Gastrocnemius medialis (tissue), 4 donors: ENCODE data around the gene MPHOSPH9. TPM values are rescaled to one million over a fixed set of nuclear protein-coding genes. Genes with fewer than 3 reads are reported as not detected.

Source experiments
- ATAC-seq, 2 donors: fragments of 150-250 bp; one replicate each; pipeline ENCODE4 v1.9.1; 2016
- DNase-seq, 2 donors: peaks; one replicate each; pipeline ENCODE4 v3.0.0-alpha.2; 2019
- H3K27ac ChIP-seq, 4 donors: fragments of 200-600 bp; sonication (generic); 1 replicate in 1 of 4; 2 replicates in 3 of 4; pipeline ENCODE4 v1.5.1; 2016 to 2018; ENCODE audit warnings: mild to moderate bottlenecking in 2 of 4, moderate library complexity in 1 of 4
- H3K27me3 ChIP-seq, 3 donors: fragments of 200-600 bp; sonication (generic) in 2 of 3; 1 replicate in 1 of 3; 2 replicates in 2 of 3; pipeline versions ENCODE4 v1.5.1 to v1.6.0; 2016 to 2019; ENCODE audit warnings: mild to moderate bottlenecking in 1 of 3, moderate library complexity in 1 of 3
- H3K36me3 ChIP-seq, 2 donors: fragments of 200-600 bp; sonication (generic) in 1 of 2; one replicate each; pipeline ENCODE4 v1.5.1; 2017 to 2018
- H3K4me1 ChIP-seq, 2 donors: fragments of 200-600 bp; sonication (generic) in 1 of 2; one replicate each; pipeline ENCODE4 v1.5.1; 2016 to 2017; ENCODE audit warnings: mild to moderate bottlenecking in 2 of 2
- H3K4me3 ChIP-seq, 4 donors: fragments of 200-600 bp; sonication (generic) in 3 of 4; 1 replicate in 1 of 4; 2 replicates in 3 of 4; pipeline ENCODE4 v1.5.1; 2016 to 2019; ENCODE audit warnings: mild to moderate bottlenecking in 2 of 4
- H3K9me3 ChIP-seq, 3 donors: fragments of 200-600 bp; sonication (generic) in 2 of 3; 1 replicate in 1 of 3; 2 replicates in 2 of 3; pipeline ENCODE4 v1.5.1; 2016 to 2019
- CTCF ChIP-seq, 5 experiments: fragments of 450-650 bp in 3 of 5; fragments of 200-600 bp in 2 of 5; sonication (generic) in 2 of 5; IDR thresholded peaks in 4 of 5; conservative IDR thresholded peaks in 1 of 5; 1 replicate in 4 of 5; 2 replicates in 1 of 5; pipeline ENCODE4 v1.5.1; 2016 to 2019; ENCODE audit warnings: antibody characterized with exemption in 5 of 5, mild to moderate bottlenecking in 3 of 5, moderate library complexity in 3 of 5
- POLR2A ChIP-seq, 2 donors: fragments of 450-650 bp; IDR thresholded peaks; one replicate each; pipeline ENCODE4 v1.6.1; 2017; ENCODE audit warnings: antibody characterized with exemption in 2 of 2, mild to moderate bottlenecking in 2 of 2, moderate library complexity in 2 of 2
- in situ Hi-C, 4 donors: fragments of 200-750 bp; cut with MboI; loops; one replicate each; pipeline versions ENCODE4 v1.15.0 to v1.8.0; 2017; ENCODE audit warnings: low sequenced_read_pairs in 4 of 4
- intact Hi-C: fragments of 100-400 bp; cut with DNase I; formaldehyde crosslinking; loops from one replicate; pipeline ENCODE4 v1.15.1; 2023; ENCODE audit warnings: low total_unique reads
- total RNA-seq, 4 donors: library from RNA; depleted of rRNA; stranded (reverse); fragments of >200 nt; gene quantifications; one replicate each; pipeline versions ENCODE4 v1.1.0 to v1.2.3, GENCODE V29; 2016

The MPHOSPH9 gene
- total RNA-seq, 4 donors from 2014 or later = 8.5 to 35.4 (median 12.7) TPM

- no peak overlapping the region for H3K4me3 ChIP-seq
- peaks cover 14 to 23% of the 10 kb centered on the region in 2 donors for H3K4me1 ChIP-seq
- DNase-seq (no peak), ATAC-seq (no peak)
- in situ Hi-C loops = no loop called here
- intact Hi-C loops = loop anchor here (5.0 kb wide), 2 partner anchors 57 to 177 kb away; partner anchors contain the start of gene OGFOD2
- no peak overlapping the region for H3K27ac ChIP-seq
- H3K27me3 ChIP-seq = no peaks in the 10 kb centered on the region
- no peaks in the 10 kb centered on the region for H3K36me3 ChIP-seq
- TF ChIP-seq CTCF (IDR thresholded peaks at IDR 0.05 in 4 of 5, conservative IDR thresholded peaks at IDR 0.05 in 1 of 5) (no peak), POLR2A (IDR thresholded peaks at IDR 0.05) (no peak)
- no peaks in the 10 kb centered on the region for H3K9me3 ChIP-seq
Observed at GRCh38 chr12:123153906-123154305, 79.0 kb downstream of the MPHOSPH9 start.

GRCh38 chr12:123152833-123153232, 80.1 kb downstream of the MPHOSPH9 start:
- Histone ChIP-seq H3K4me3 (no peak overlapping the region), H3K36me3 (no peaks in the 10 kb centered on the region), H3K27ac (no peak overlapping the region), H3K27me3 (no peaks in the 10 kb centered on the region), H3K4me1 (peaks cover 18 to 25% of the 10 kb centered on the region in 2 donors), H3K9me3 (no peaks in the 10 kb centered on the region)
- DNase-seq = no peak
- in situ Hi-C loops (no loop called here), intact Hi-C loops (loop anchor here (5.0 kb wide), 2 partner anchors 56 to 176 kb away; partner anchors contain the start of gene OGFOD2)
- TF ChIP-seq POLR2A (IDR thresholded peaks at IDR 0.05) (no peak), CTCF (IDR thresholded peaks at IDR 0.05 in 4 of 5, conservative IDR thresholded peaks at IDR 0.05 in 1 of 5) (no peak)
- no peak for ATAC-seq

GRCh38 chr12:123151457-123152454, 81.2 kb downstream of the MPHOSPH9 start:
- H3K4me3 ChIP-seq = peak overlapping the region; percentile 64 to 89 (median 79)
- in situ Hi-C loops = no loop called here
- DNase-seq = no peak
- H3K36me3 ChIP-seq = no peaks in the 10 kb centered on the region
- no peak for TF ChIP-seq POLR2A (IDR thresholded peaks at IDR 0.05)
- TF ChIP-seq CTCF (IDR thresholded peaks at IDR 0.05 in 4 of 5, conservative IDR thresholded peaks at IDR 0.05 in 1 of 5) = no peak
- H3K27me3 ChIP-seq = no peaks in the 10 kb centered on the region
- intact Hi-C loops = loop anchor here (1.0 to 5.0 kb wide), 4 partner anchors 37 to 174 kb away; partner anchors contain the start of gene OGFOD2
- ATAC-seq = peak; percentile 18 to 22
- peak overlapping the region; percentile 76 to 82 (median 80) for H3K27ac ChIP-seq
- H3K4me1 ChIP-seq = peaks cover 18 to 25% of the 10 kb centered on the region in 2 donors
- no peaks in the 10 kb centered on the region for H3K9me3 ChIP-seq

GRCh38 chr12:123150744-123151456, 82.0 kb downstream of the MPHOSPH9 start, which contains the start of gene PITPNM2:
Gene PITPNM2, minus strand, starts transcription at chr12:123151090. Its CDS starts 116,500 bp downstream, at chr12:123034590.
- H3K27ac ChIP-seq = peak within 1 kb of the TSS; percentile 79 to 82 (median 80)
- ATAC-seq (peak; percentile 84 to 85), DNase-seq (peak in 1 of 2 donors; percentile 53)
- in situ Hi-C loops (no loop called here), intact Hi-C loops (loop anchor here (1.0 to 5.0 kb wide), 4 partner anchors 36 to 174 kb away; partner anchors contain the start of gene OGFOD2)
- H3K4me3 ChIP-seq = peak within 1 kb of the TSS; percentile 64 to 89 (median 79)
- peaks cover 18 to 25% of the 10 kb centered on the region in 2 donors for H3K4me1 ChIP-seq
- H3K27me3 ChIP-seq = no peaks in the 10 kb centered on the region
- TF ChIP-seq CTCF (IDR thresholded peaks at IDR 0.05 in 4 of 5, conservative IDR thresholded peaks at IDR 0.05 in 1 of 5) (peak in 4 of 5 experiments; percentile 59 to 64 (median 60)), POLR2A (IDR thresholded peaks at IDR 0.05) (peak in 1 of 2 donors; percentile 36)
- no peaks in the 10 kb centered on the region for H3K36me3 ChIP-seq
- no peaks in the 10 kb centered on the region for H3K9me3 ChIP-seq
